Measurements from ENCODE around the gene TJP1.

The TJP1 gene

DNA sequence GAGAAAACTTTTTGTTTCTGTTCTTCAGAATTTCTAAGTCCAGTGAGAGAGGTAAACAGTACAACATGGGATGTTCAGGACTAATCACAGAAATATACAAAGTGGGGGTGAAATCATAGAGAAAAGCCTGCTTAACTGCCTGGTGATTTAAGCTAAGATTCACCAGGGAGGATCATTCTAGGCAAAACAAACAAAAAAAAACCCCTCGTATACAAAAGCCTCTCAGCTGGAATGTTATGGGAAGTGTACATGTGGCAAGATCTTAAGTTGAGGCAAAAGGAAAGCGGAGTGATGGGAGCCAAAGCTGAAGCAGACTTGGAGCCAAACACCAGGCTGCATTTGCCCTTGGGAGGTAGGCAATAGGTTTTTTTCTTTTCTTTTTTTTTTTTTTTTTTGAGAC lies 40.0 kb upstream of the TJP1 start:
- no peak for DNase-seq (ENCODE audit: low spot score)
- TF ChIP-seq, protein P1, sequence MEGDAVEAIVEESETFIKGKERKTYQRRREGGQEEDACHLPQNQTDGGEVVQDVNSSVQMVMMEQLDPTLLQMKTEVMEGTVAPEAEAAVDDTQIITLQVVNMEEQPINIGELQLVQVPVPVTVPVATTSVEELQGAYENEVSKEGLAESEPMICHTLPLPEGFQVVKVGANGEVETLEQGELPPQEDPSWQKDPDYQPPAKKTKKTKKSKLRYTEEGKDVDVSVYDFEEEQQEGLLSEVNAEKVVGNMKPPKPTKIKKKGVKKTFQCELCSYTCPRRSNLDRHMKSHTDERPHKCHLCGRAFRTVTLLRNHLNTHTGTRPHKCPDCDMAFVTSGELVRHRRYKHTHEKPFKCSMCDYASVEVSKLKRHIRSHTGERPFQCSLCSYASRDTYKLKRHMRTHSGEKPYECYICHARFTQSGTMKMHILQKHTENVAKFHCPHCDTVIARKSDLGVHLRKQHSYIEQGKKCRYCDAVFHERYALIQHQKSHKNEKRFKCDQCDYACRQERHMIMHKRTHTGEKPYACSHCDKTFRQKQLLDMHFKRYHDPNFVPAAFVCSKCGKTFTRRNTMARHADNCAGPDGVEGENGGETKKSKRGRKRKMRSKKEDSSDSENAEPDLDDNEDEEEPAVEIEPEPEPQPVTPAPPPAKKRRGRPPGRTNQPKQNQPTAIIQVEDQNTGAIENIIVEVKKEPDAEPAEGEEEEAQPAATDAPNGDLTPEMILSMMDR (IDR thresholded peaks at IDR 0.05; ENCODE audit: extremely low read depth, missing control alignments) = no peak

DNA sequence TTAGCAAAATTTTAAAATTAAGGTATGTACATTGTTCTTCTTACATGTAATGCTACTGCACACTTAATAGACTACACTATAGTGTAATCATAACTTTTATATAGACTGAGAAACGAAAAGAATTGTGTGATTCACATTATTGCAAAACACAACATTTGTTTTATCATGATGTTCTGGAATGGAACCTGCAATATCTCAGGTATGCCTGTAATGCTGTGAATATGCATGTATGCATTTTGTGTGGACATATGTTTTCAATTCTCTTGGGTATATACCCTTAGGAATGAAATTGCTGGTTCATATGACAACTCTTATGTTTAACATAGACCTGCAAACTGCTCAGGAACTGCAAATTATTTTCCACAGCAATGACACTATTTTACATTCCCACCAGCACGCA lies 38.6 kb upstream of the TJP1 start:
- no peak for DNase-seq (ENCODE audit: low spot score)

DNA sequence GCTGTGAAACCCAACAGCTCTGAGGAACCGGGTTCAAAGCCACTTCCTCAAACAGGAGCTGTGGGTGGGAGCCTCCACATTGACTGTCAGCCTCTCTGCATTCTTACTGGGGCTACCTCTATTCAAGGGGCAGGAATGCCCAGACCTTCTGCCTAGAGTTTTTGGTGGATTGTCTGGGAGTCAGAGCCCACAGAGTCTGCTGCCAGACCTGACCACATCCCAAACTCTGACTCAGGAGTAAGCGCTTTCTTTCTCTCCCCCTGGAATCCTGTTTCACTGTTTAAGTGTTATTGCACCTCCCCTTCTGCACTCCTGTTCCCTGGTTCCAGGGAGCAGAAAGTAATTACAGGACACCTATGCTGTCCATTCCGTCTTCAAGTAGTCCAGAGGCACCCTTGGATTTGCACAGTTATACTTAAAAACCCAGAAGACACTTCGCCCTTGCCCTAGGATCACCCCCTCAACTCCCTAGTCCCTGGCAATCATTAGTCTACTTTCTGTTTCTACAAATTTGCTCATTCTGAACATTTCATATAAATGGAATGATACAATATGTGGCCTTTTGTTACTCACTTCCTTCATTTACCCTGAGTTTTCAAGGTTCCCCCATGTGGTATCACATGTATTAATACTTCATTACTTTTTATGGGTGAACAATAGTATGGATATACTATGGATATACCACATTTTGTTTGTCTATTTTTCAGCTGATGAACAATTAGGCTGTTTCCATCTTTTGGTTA lies 37.9 kb upstream of the TJP1 start:
- TF ChIP-seq, protein P1 (IDR thresholded peaks at IDR 0.05; ENCODE audit: extremely low read depth, missing control alignments) = no peak
- DNase-seq (ENCODE audit: low spot score) = no peak

More for the DNA sequence above, 38.6 kb upstream of the TJP1 start:
- TF ChIP-seq, protein P1 (IDR thresholded peaks at IDR 0.05; ENCODE audit: extremely low read depth, missing control alignments) = no peak

DNA sequence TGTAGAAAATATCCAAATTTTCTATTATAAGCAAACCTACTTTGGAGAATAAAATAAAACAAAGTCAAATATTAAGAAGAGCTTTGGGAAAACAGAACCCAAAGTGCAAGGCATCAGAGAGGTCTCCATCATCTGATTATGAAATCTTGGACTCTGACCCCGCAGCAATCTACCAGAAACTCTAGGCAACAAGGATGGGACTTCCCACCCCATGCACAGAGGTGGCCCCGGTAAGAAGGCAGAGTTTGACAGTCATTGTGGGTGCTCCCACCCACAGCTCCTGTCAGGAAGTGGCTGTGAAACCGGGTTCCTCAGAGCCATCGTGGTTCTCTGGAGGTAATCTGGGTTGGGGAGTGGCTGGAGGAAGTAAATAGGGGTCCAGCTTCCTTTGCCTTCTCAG lies 37.0 kb upstream of the TJP1 start:
- TF ChIP-seq, protein P1 (IDR thresholded peaks at IDR 0.05; ENCODE audit: extremely low read depth, missing control alignments) = no peak
- no peak for DNase-seq (ENCODE audit: low spot score)

DNA sequence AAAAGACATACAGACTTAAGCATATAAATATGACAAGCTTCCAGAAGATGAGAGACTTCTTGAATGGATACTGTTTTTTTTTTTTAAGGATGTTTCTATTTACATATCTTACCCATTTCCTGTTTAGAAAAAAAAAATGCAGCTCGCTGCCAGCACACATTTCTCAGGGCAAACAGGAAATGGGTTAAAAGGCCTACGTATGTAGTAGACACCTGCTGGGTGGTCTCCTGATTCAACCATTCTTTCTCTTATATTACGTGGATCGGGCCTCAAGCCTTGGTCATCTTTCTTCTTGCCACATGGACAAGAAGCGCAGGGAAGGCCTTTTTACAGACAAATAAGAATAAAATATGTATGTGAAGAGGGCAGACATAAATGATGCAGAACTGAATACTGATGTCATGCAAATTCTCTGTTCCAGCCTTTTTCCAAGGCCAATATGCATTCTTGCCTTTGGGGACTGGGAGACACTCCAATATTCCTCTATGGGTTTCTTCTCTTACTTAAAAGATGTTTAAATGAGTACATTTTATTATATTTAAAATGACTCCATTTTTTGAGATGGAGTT lies 35.0 kb upstream of the TJP1 start:
- no peak for DNase-seq (ENCODE audit: low spot score)
- TF ChIP-seq, protein P1 (IDR thresholded peaks at IDR 0.05; ENCODE audit: extremely low read depth, missing control alignments) = no peak

DNA sequence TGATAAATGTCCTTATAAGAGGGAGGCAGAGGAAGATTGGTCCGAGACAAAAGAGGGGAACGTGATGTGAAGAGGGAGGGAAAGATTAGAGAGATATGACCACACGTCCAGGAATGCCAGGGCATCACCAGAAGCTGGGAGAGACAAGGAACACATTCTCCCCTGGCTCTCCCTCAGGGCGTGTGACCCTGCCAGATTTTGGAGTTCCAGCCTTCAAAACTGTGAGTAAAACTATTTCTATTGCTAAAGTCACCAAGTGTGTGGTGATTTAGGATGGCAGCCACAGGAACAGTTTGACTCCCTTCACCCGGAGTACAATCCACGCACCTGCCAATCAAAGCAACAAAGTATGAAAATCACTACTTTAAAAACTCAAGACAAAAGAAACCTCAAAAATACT lies 32.1 kb upstream of the TJP1 start:
- DNase-seq (ENCODE audit: low spot score) = no peak
- TF ChIP-seq, protein P1 (IDR thresholded peaks at IDR 0.05; ENCODE audit: extremely low read depth, missing control alignments) = no peak

DNA sequence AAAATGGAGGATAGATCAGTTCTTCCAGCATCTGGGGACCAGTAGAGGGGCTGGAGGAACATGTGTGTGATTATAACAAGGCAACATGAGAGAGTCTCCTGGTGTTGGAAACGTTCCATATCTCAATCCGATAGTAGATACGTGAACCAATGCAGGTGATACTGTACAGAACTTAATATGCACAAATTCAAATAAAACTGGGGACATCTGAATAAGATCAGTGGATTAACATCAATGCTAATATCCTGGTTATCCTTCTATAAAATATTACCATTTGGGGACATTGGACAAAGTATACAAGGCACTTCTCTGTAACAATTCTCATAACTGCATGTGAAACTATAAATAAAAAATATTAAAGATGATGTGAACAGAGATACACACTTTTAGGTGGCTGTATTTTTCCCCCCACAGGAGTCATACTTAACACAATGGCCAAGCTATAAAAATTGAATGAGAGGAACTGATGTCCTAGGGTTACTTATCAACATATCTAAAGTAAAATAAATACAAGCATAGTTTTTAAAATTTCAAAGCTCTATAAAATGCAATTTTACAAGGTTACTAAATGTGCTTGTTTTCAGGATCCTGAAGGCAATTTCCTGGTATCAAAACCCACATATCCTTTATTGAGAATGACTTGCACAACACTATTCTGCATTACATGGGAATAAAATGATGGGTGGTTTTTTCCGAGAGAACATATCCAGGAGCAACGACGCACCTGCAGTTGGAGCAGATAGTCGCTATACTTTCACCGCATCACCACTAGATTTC lies 31.1 kb upstream of the TJP1 start:
- TF ChIP-seq, protein P1 (IDR thresholded peaks at IDR 0.05; ENCODE audit: extremely low read depth, missing control alignments) = no peak
- no peak for DNase-seq (ENCODE audit: low spot score)

Data from GM20000 (cell line).